PC-3 (cell line): ENCODE data around the gene ORC6. TPM values are rescaled to one million over a fixed set of nuclear protein-coding genes. Genes with fewer than 3 reads are reported as not detected.

Experiments used
- ATAC-seq: fragments of 200-7000 bp; cut with Tn5 transposase; 2 replicates; pipeline ENCODE4 v1.9.1; 2020; ENCODE audit warnings: mild to moderate bottlenecking, moderate library complexity
- BruUV-seq: library from RNA; stranded (reverse); fragments of 400-500 nt; replicated peaks from 2 replicates; lab custom pipeline; 2021; lab: Mats Ljungman, UMichigan
- CTCF ChIA-PET: fragments of 300-600 bp; sonication (Branson Sonifier 250); formaldehyde crosslinking; loops from one replicate; lab custom pipeline; 2022; ENCODE audit warnings: antibody characterized with exemption; lab: Charles Lee
- POLR2A ChIA-PET: fragments of 300-600 bp; sonication (Branson Sonifier 250); formaldehyde crosslinking; loops from one replicate; lab custom pipeline; 2022; ENCODE audit warnings: antibody characterized with exemption; ENCODE audit not compliant: unreplicated experiment; lab: Charles Lee
- DNase-seq: peaks from one replicate; pipeline ENCODE4 v3.0.0-alpha.2; 2015
- H2AFZ ChIP-seq: fragments of 300-600 bp; sonication (generic); 2 replicates; pipeline ENCODE4 v1.6.0; 2016; ENCODE audit warnings: antibody characterized with exemption, low read length
- H3F3A ChIP-seq: fragments of 300-600 bp; sonication (generic); one replicate; pipeline ENCODE4 v1.6.0; 2017; ENCODE audit warnings: antibody characterized with exemption, low read length, control low read depth, mild to moderate bottlenecking; ENCODE audit not compliant: unreplicated experiment
- H3K27ac ChIP-seq: fragments of 300-600 bp; sonication (generic); 2 replicates; pipeline ENCODE4 v1.5.1; 2016; ENCODE audit warnings: mild to moderate bottlenecking, low read length
- H3K27me3 ChIP-seq: fragments of 300-600 bp; sonication (generic); 2 replicates; pipeline ENCODE4 v1.6.1; 2016; ENCODE audit warnings: low read length, mixed read lengths
- H3K36me3 ChIP-seq: fragments of 300-600 bp; sonication (generic); 2 replicates; pipeline ENCODE4 v1.6.1; 2016; ENCODE audit warnings: low read depth, mixed run types, low read length, mixed read lengths
- H3K4me1 ChIP-seq: fragments of 300-600 bp; sonication (generic); 2 replicates; pipeline ENCODE4 v1.5.1; 2016; ENCODE audit warnings: low read length; ENCODE audit not compliant: insufficient read depth
- H3K4me2 ChIP-seq: fragments of 300-600 bp; sonication (generic); 2 replicates; pipeline ENCODE4 v1.6.0; 2016; ENCODE audit warnings: low read length
- H3K4me3 ChIP-seq: fragments of 300-600 bp; sonication (generic); 2 replicates; pipeline ENCODE4 v1.5.1; 2016; ENCODE audit warnings: mild to moderate bottlenecking, low read length, mixed read lengths
- H3K79me2 ChIP-seq: fragments of 300-600 bp; sonication (generic); 2 replicates; pipeline ENCODE4 v1.6.1; 2017; ENCODE audit warnings: low read length, mixed read lengths
- H3K9ac ChIP-seq: fragments of 300-600 bp; sonication (generic); 2 replicates; pipeline ENCODE4 v1.6.0; 2016; ENCODE audit warnings: mild to moderate bottlenecking, low read length
- H3K9me2 ChIP-seq: fragments of 300-600 bp; sonication (generic); replicated peaks from 2 replicates; pipeline ENCODE4 v1.6.1; 2016; ENCODE audit warnings: mixed run types, low read length, mixed read lengths
- H3K9me3 ChIP-seq: fragments of 300-600 bp; sonication (generic); 2 replicates; pipeline ENCODE4 v1.6.1; 2016; ENCODE audit warnings: low read length, mixed read lengths
- H4K20me1 ChIP-seq: fragments of 300-600 bp; sonication (generic); 2 replicates; pipeline ENCODE4 v1.6.1; 2016; ENCODE audit warnings: low read length, mixed read lengths
- CTCF ChIP-seq: fragments of 300-600 bp; sonication (generic); conservative IDR thresholded peaks from 2 replicates; pipeline ENCODE4 v1.5.1; 2017; ENCODE audit warnings: antibody characterized with exemption, low read depth, mild to moderate bottlenecking, low read length
- EZH2 ChIP-seq: fragments of 300-600 bp; sonication (generic); IDR thresholded peaks from one replicate; pipeline ENCODE4 v1.6.1; 2017; ENCODE audit warnings: antibody characterized with exemption, mild to moderate bottlenecking, low read length; ENCODE audit not compliant: unreplicated experiment
- EZH2phosphoT487 ChIP-seq: fragments of 300-600 bp; sonication (generic); IDR thresholded peaks from 2 replicates; pipeline ENCODE4 v1.6.1; 2018; ENCODE audit warnings: mild to moderate bottlenecking, antibody characterized with exemption, low read length, borderline replicate concordance
- intact Hi-C: fragments of 100-400 bp; cut with micrococcal nuclease; formaldehyde crosslinking; loops from 2 replicates; pipeline ENCODE4 v1.9.0; 2023
- total RNA-seq: library from RNA; depleted of rRNA; stranded (reverse); fragments of >200 nt; gene quantifications from 2 replicates; pipeline ENCODE4 v1.2.3, GENCODE V29; 2014

The ORC6 gene
- total RNA-seq, 1 experiment from 2014 or later = 27.7 TPM

- ChIA-PET CTCF (no interaction called here), POLR2A (no interaction called here)
- BruUV-seq = no TSS peak
- DNase-seq (no peak), ATAC-seq (no peak)
- H3K27me3 ChIP-seq = no peaks in the 10 kb centered on the region
- no peak overlapping the region for H2AFZ ChIP-seq
- no peak overlapping the region for H3K27ac ChIP-seq
- H3K4me3 ChIP-seq = no peak overlapping the region
- no peaks in the 10 kb centered on the region for H3K36me3 ChIP-seq
- H3K9ac ChIP-seq = no peak overlapping the region
- intact Hi-C loops = no loop called here
- H3K9me2 ChIP-seq = no peaks in the 10 kb centered on the region
- no peaks in the 10 kb centered on the region for H4K20me1 ChIP-seq
- H3K4me1 ChIP-seq = no peaks in the 10 kb centered on the region
- TF ChIP-seq CTCF = no peak
- no peak for TF ChIP-seq EZH2phosphoT487
- TF ChIP-seq EZH2 = no peak
- no peak overlapping the region for H3K4me2 ChIP-seq
- H3K9me3 ChIP-seq = no peaks in the 10 kb centered on the region
- no peaks in the 10 kb centered on the region for H3F3A ChIP-seq
- no peaks in the 10 kb centered on the region for H3K79me2 ChIP-seq
Observed at GRCh38 chr16:46732561-46732960, 43.1 kb downstream of the ORC6 start.

GRCh38 chr16:46733319-46733830 is 43.9 kb downstream of the ORC6 start:
- Histone ChIP-seq H3K9ac (no peak overlapping the region), H3K27ac (no peak overlapping the region), H4K20me1 (no peaks in the 10 kb centered on the region), H3K4me2 (no peak overlapping the region), H3K4me3 (no peak overlapping the region), H3F3A (no peaks in the 10 kb centered on the region), H3K4me1 (no peaks in the 10 kb centered on the region), H3K27me3 (no peaks in the 10 kb centered on the region), H3K36me3 (no peaks in the 10 kb centered on the region), H2AFZ (no peak overlapping the region), H3K79me2 (no peaks in the 10 kb centered on the region), H3K9me2 (no peaks in the 10 kb centered on the region), H3K9me3 (no peaks in the 10 kb centered on the region)
- ATAC-seq = no peak
- ChIA-PET CTCF (no interaction called here), POLR2A (no interaction called here)
- intact Hi-C loops = no loop called here
- no peak for DNase-seq
- no TSS peak for BruUV-seq
- TF ChIP-seq CTCF (no peak), EZH2 (no peak), EZH2phosphoT487 (no peak)

GRCh38 chr16:46736695-46737094 is 47.2 kb downstream of the ORC6 start:
- no peak overlapping the region for H3K27ac ChIP-seq
- H3K4me1 ChIP-seq = no peaks in the 10 kb centered on the region
- H3K9me3 ChIP-seq = no peaks in the 10 kb centered on the region
- H3K9ac ChIP-seq = no peak overlapping the region
- no peak overlapping the region for H3K4me2 ChIP-seq
- BruUV-seq = no TSS peak
- CTCF ChIA-PET = no interaction called here
- no peak overlapping the region for H2AFZ ChIP-seq
- no peaks in the 10 kb centered on the region for H4K20me1 ChIP-seq
- ATAC-seq = no peak
- no peaks in the 10 kb centered on the region for H3K79me2 ChIP-seq
- no peaks in the 10 kb centered on the region for H3K36me3 ChIP-seq
- TF ChIP-seq EZH2phosphoT487 (no peak), EZH2 (no peak), CTCF (no peak)
- DNase-seq = no peak
- H3K9me2 ChIP-seq = no peaks in the 10 kb centered on the region
- no peak overlapping the region for H3K4me3 ChIP-seq
- intact Hi-C loops = no loop called here
- no peaks in the 10 kb centered on the region for H3F3A ChIP-seq
- no peaks in the 10 kb centered on the region for H3K27me3 ChIP-seq
- POLR2A ChIA-PET = no interaction called here
